Measurements from ENCODE around the gene SACM1L.
"Not testable (repeated sequence)": the region's sequence is repeated elsewhere in the genome, so short reads cannot be mapped to it uniquely, and the experiment has no call there.

Gene SACM1L

DNA sequence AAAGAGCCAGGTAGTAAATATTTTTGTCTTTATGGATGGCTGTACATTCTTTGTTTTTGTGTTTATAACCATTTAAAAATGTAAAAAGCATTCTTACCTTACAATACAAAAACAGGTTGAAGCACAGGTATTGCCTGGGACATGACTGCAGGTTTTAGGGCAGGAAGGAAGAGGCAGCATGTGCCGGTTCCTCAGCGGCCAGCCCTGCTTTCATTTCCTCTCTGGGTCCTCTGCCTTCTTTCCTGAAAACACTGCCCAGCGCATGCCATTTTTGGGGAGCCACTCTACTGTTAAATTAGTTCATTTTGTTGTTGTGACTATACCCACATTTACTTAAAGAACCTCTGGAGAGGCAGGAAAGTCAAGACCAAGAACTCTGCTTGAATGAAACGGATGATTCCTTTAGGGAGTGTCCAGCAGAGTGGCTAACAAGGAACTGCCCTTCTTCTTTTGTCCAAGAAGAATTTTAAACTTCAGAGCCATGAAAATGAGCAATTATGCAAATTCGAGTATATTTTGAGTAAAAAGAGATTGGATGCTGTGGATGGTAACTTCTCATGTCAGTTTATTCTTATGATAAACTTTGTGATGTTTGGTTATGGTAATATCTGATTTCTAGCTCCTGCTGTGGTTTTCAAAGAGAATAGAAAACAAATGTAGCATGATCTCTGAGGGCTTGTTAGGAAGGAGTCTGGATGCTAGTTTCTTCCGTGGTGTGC is 52.7 kb downstream of the SACM1L start:
- DNase-seq, result no peak

DNA sequence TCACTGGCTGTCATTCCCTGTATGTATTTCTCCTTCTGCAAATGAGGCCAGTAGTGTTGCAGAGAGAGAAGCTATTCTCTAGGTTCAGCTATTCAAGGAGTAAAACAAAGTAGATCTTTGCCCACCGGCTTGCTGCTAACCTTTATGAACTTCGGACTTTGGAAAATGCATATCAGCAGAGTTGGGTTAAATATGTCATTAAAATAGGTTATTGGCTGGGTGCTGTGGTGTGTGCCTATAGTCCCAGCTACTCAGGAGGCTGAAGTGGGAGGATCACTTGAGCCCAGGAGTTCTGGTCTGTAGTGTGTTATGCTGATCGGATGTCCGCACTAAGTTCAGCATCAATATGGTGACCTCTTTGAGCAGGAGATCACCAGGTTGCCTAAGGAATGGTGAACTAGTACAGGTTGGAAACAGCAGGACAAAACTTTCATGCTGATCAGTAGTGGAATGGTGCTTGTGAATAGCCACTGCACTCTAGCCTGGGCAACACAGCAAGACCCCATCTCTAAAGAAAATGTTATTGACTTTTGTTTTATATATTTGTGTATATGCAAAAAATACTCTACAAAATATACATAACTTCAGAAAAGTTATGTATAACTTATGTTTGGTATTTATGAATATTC is 53.4 kb downstream of the SACM1L start:
- no peak for DNase-seq

DNA sequence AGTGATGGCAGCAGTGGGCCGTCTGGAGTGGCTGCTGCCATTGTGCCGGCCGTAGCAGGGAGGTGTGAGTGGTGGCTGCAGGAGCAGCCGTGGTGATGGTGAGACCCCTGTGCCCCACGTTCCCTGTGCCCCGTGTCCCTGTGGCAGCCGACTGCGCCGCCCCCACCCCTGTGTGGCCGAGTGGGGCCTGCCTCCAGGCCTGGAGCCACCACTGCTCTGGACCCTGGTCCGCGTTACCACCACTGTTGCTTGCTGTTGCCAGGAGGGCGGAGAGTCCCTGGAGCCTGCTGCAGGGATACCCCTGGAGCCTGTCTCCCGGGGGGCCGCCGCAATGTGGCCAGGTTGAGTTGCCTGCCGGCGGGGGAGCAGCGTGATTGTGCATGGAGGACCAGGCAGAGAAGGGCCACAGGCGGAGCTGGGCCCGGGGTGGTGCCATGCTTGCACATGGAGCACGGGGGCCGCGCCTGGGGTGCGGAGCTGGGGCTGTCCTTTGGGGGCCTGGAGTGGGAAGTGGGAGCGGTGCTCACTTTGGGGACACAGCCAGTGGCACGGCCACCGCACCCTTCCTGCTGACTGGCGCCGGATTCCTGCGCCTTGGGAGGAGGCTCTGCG is 57.1 kb downstream of the SACM1L start:
- no peak for DNase-seq

DNA sequence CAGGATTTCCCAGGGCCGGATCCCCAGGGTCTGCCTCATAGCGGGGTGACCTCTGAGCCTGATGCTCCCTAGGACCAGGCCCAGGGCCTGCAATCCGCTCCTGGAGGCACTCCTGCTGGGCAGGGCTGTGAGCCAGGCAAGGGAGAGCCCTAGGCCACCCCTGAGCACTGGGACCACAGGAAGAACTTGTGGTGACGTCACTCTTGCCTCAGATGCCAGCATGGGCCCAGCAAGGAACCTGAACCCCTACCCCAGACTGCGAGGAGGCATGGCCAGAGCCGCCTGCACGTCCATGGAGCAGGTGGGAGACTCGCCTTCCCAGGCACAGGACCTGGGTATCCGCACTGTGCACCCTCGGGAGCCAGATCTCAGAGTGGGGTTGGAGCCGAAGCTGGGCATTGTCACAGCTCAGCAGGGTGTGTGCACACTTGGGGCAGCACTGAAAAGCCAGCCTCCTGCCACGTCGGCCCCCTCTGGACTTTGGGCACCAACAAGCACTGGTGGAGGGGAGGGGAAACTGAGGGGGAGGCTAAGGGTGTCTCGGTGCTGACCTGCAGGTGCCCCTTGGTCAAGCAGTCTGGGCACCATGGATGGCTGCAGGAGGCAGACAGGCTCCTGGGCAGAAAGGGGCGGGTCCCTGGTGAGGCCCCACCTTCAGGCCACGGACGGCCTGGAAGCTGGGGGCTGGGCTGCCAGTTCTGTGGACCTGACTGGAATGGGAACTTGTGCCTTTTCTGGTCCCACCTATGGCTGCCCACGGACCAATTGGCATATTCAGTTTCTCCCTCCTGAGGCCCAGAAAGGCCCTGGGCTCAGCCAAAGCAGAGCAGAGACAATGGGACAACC is 57.8 kb downstream of the SACM1L start:
- no peak for DNase-seq

DNA sequence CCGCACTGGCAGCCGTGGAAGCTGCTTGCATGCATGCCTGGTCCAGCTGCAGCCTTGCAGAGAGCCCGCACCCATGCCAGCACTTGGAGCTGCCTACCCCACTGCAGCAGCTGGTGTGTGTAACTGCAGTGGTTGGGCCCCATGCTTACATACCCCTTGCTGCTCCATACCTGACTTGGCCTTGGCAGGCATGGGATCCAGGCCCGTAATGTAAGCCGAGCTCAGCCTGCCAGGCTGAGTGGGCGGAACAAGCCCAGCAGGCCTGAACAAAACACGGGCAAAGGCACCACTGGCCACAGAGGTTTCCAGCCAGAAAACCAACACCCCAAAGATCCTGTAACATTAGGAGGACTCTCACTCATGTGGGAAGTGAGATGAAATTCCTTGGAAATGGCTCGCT is 58.9 kb downstream of the SACM1L start:
- DNase-seq, result no peak

DNA sequence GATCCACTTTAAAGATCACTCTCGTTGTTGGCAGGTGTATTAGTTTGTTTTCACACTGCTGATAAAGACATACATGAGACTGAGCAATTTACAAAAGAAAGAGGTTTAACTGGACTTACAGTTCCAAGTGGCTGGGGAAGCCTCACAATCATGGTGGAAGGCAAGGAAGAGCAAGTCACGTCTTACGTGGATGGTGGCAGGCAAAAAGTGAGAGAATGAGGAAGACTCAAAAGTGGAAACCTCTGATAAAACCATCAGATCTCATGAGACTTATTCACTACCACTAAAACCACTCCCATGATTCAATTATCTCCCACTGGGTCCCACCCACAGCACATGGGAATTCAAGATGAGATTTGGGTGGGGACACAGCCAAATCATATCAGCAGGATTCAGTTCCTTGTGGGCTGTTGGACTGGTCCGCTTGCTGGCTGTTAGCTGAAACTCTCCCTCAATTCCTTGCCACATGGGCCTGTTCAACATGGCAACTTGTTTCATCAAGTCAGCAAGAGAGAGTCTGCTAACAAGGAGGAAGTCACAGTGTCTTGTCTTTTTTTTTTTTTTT is 59.9 kb downstream of the SACM1L start:
- not testable (repeated sequence) for DNase-seq

DNA sequence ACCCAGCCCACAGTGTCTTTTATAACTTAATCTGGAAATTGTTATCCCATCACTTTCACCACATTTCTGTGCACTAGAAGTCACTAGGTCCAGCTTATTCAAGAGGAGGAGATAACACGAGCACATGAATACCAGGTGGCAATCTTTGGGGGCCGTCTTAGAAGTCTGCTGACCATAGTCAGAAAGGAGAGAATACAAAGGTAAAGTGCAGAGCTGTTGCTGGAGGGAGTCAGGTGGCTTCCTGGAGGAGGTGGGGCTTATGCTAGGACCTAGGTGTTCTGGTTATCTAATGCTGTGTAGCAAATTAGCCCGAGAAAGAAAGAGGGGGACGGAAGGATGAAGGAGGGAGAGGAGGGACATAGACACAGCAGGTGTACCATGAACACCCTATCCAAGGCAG is 60.7 kb downstream of the SACM1L start:
- DNase-seq, result no peak

DNA sequence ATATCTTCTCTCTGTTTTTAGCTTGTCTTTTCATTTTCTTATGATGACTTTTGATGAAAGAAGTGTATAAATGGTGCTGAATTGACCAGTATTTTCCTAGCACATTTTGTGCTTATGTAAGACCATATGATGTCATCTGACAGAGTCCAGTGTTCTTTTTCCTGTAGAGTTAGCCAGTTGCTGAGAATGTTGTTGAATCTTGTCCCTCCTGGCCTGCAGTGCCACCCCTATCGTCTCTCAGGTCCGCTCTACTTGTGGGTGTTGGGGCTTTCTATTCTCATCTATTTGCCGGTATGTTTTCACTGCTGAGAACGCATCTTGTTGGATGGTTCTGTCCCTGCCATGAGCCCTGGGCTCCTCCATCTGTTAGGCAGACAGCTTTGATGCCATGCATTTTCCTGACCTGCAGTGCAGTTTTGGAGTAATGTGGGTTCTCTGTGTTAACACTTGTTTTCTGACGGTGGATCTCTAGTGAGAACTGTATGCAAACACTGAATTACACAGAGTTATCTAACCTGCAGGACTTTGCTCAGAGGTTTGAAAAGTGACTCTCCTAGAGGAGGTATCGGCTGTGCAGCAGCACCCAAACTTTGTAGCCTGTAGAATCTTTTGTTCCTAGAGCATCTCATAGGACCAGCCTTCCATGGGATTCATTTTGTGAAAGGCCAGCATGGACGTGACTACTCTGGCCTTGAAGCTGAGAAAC is 62.5 kb downstream of the SACM1L start:
- no peak for DNase-seq

DNA sequence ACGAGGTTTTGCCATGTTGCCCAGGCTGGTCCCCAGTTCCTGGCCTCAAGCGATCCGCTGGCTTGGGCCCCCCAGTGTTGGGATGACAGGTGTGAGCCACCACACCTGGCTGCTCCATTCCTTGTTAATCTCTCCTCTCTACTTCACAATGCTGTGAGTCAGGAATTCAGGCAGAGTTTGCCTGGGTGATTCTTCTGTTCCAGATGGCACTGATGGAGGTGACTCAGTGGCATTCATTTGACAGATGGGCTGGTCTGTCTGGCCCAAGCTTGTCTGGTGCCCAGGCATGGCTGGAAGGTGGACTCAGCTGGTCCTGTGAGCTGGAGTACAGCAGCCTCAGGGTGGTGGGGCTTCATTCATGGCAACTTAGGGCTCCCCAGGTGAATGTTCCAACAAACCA is 63.9 kb downstream of the SACM1L start:
- DNase-seq, result no peak

DNA sequence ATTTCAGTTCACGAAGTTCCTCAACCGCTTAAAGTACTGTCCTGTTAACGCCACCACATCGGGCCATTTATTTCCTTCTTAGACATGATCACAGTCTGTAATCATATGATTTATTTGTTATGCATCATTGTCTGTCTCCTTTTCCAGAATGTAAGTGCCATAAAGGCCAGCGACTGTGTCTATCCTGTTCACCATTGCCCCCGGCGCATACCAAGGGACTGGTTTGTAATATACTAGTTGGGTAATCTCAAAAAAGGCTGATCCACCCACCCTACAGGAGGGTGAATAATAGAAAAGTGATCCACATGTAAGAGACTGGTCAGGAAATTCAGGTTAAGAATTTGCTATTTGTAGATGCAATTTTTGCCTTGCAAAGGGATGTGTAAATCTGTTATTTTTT is 65.3 kb downstream of the SACM1L start:
- no peak for DNase-seq

DNA sequence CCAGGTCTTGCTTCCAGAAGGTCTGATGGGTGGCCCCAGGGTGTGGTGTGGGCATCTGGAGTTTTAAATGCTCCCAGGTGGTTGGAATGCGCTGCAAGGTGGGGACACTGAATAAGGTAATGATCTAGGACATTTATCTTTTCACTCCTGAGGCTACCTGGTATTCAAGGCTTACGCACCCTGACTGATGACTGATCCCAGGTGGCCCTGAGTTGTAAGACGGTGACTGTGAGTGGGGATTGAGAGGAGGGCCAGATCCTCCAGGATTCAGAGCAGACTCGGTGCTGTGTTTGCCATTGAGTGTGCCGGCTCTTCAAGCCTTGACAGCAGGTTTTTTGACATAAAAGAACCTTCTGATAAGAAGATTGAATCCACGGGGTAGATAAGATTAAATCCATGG is 66.9 kb downstream of the SACM1L start:
- DNase-seq, result no peak

DNA sequence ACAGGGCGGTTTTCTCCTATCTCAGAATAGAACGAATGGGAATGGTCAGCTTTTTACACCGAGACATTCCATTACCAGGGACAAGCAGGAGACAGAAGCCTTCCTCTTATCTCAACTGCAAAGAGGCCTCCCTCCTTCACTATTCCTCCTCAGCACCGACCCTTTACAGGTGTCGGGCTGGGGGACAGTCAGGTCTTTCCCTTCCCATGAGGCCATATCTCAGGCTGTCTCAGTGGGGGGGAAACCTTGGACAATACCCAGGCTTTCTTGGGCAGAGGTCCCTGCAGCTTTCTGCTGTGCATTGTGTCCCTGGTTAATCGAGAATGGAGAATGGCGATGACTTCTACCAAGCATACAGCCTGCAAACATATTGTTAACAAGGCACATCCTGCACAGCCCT is 67.9 kb downstream of the SACM1L start:
- not testable (repeated sequence) for DNase-seq

DNA sequence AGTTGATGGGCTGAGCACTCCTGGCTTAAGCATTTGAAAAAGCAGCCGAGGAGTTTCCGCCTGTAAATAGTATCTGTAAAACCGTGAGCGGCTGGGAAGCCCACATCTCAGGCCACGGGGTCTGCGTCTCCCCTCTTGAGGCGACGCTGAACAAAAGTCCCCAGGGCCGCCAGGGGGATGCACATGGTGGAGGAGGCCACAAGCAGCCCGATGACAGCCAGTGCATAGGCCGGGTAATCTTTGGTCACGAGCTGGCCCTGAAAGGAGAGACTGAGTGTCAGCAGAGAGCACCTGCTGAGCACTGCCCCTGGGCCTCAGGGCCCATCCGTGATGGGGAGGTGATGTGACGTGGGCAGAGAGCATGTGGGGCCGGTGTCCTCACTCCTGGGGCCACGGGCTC is 69.7 kb downstream of the SACM1L start:
- DNase-seq, result no peak

DNA sequence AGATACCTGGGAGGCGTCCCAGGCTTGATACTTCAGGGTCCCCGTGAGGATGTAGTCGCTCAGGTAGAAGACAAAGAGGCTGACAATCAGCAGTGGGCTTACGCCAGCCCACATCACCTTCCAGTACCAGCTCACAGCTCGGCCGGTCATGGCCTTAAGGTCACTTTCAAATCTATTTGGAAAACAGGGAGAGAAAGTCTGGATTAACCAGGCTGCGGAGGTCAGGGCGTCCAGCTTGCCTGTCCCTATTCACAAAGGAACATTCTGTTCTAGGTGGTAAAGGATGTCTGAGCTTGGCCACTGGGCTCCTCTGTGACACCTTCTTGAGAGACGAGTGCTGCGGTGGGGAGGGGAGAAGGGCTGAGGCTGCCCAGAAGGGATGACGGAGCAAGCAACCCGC is 70.7 kb downstream of the SACM1L start:
- DNase-seq, result no peak

DNA sequence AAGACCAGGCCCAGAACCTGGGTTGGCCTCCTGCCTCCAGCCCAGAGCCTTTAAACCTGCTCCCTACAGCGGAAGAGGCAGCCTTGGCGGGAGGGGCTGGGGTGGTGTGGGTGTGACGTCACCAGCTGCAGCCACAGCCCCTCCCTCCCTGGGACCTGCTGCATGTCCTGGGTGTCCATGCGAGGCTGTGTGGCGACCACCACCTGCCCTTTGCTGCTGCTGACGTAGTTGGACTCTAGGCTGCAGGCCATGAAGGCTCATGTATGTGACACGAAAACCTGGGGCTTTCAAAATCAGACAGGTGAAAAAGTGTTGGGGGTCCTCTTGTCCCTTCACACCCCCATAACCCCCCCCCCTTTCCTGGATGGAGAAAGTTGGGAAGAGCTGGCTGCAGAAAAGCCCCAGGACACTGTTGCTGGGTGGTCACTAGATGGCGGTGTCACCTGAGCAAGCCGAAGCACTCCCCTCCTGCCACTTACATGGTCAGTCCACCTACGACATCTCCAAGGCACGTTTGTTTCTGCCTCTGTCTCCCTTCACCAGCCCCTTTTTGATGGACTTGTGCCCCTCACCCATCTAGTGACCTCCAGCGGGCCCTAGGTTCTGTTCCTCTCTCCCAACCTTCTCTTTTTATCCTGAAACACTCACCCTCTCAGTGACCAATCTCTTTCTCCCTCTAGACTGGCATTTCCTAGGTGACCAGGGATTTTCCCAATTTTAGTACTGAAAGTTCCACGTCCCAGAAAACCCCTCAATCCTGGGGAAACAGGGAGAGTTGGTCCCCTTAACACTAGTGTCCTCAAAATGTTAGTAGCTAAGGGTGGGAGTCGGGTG is 71.9 kb downstream of the SACM1L start:
- peak; percentile 60 for DNase-seq

DNA sequence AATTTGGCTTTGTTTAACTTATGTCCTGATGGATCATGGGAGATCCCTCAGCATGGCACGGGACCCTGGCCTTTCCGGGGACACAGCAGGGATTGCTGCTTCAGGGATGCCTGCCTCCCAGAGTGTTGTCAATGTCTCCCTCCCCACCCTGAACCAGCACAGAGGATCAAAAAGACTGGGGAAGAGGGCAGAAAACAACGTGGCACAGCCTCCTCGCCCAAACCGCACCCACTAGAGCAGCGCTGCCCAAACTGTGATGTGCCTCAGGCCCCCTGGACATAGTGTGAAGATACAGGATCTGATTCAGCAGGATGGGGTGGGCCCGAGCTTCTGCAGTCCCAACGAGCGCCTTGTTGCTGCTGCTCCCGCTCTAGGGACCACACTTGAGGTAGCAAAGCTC is 72.6 kb downstream of the SACM1L start:
- no peak for DNase-seq

DNA sequence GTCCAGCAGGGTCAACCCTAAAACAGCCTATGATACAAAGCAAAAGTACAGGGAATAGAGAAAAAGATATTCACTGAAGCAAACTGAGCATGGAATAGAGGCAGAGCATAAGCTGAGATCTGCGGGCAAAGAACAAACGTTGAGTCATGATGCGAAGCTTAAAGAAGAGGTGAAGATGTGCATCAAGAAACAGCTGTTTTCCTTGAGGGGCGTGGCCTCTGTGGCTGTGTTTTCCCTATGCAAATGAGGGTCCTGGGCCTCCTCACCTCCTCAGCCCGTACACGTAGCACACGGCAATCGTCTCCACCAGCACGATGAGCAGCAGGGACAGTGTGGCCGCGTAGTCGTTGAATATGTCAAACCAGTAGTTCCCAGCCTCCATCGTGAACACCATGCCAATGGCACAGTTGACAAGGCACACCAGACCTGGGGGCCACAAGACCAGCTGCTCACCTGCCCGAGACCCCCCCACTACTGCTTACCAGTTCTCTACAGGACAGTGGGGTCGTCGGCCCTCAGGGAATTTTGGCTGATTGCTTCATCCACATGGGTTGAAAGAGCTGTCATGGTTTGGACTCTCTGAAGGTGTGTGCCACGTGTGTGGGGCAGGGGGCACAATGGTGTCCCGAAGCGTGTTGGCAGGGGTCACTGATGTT is 73.6 kb downstream of the SACM1L start:
- DNase-seq, result no peak

DNA sequence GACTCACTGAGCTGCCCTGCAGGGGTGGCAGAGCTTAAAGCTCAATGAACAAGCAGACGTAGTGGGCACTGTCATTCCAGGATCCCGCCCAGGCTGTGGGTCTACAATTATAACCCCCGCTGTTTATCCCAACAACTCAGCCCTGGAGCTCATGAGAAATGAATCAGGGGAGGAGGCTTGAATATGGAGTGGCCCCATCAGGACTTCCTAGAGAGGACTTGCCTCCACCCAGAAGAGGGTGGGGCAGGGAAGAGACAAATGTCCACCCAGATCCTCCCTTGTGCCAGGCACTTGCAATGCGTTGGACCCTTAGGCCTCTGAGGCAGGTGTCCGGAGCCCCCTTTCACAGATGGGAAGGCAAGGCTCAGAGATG is 74.1 kb downstream of the SACM1L start:
- no peak for DNase-seq

DNA sequence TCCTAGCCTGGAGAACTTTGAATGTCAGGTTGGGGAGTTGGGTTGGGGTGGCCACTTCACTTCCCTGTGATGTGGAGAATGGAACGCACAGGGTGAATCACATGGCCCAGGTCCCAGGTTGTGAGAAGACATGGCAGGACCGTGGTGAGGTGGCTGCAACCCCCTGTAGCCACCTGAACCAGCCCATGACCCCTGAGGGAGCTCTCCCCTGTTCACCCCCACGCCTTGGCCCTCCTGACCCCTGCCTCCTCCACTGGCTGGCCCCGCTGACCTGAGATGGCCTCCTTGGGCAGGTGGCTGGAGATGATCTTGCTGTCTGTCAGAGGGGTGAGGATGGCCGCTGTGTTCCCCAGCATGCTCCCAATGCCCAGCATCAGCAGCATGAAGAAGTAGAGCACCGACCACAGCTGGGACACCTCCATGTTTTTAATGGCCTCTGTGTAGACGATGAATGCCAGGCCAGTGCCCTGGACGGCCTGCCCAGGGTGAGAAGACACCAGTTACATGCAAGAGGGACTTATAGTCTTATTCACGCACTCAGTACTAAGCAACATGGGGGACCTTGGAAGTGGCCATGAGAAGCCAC is 76.2 kb downstream of the SACM1L start:
- DNase-seq, result no peak

DNA sequence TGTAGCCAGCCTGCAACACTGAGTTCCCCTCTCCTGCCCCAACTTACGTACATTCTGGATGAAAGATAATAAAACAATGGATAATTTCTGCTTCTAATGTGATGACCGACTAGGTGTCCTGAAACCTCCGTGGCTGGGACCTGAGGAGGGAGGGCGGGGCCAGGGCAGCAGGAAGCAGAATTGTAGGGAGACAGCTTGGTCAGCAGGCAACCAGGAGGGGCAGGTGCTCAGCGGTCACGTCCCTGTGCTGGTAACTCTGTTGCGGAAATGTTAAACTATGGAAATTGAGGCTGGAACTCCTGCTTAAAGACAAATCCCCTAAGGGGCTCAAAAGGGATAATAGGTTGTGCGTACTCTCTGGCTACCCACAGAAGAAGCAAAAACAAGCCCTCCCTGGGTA is 76.8 kb downstream of the SACM1L start:
- no peak for DNase-seq

All from fibroblast of skin of scalp (primary cell).